HG03571 (cell line): ENCODE data around the gene KLHL29.

Source experiments
- ATAC-seq: cut with Tn5 transposase; IDR thresholded peaks from one replicate; pipeline ENCODE4 v1.9.1; 2021; ENCODE audit not compliant: unreplicated experiment

Gene KLHL29

GRCh38 chr2:23563673-23564614, 179.0 kb downstream of the KLHL29 start:
- no peak for ATAC-seq

- no peak for ATAC-seq
These were observed 179.6 kb downstream of the KLHL29 start for GRCh38 chr2:23564615-23564960.

- ATAC-seq: no peak
These were observed 180.4 kb downstream of the KLHL29 start for GRCh38 chr2:23565374-23565773.

- no peak for ATAC-seq
These were observed 180.8 kb downstream of the KLHL29 start for GRCh38 chr2:23565814-23566213.

GRCh38 chr2:23566241-23567142, 181.5 kb downstream of the KLHL29 start:
- ATAC-seq: no peak

GRCh38 chr2:23567161-23567756, 182.3 kb downstream of the KLHL29 start:
- no peak for ATAC-seq

- no peak for ATAC-seq
These were observed 183.2 kb downstream of the KLHL29 start for GRCh38 chr2:23568211-23568610.

GRCh38 chr2:23568626-23569190, 183.7 kb downstream of the KLHL29 start:
- no peak for ATAC-seq

GRCh38 chr2:23569761-23570365, 184.9 kb downstream of the KLHL29 start:
- no peak for ATAC-seq

GRCh38 chr2:23571085-23571484, 186.1 kb downstream of the KLHL29 start:
- no peak for ATAC-seq

GRCh38 chr2:23571527-23572282, 186.7 kb downstream of the KLHL29 start:
- ATAC-seq: no peak

GRCh38 chr2:23574919-23575654, 190.1 kb downstream of the KLHL29 start:
- no peak for ATAC-seq

GRCh38 chr2:23578964-23579671, 194.1 kb downstream of the KLHL29 start:
- ATAC-seq: no peak

GRCh38 chr2:23579674-23580073, 194.7 kb downstream of the KLHL29 start:
- no peak for ATAC-seq

GRCh38 chr2:23583467-23583866, 198.5 kb downstream of the KLHL29 start:
- no peak for ATAC-seq

GRCh38 chr2:23584054-23584745, 199.2 kb downstream of the KLHL29 start:
- no peak for ATAC-seq

- no peak for ATAC-seq
These were observed 200.5 kb downstream of the KLHL29 start for GRCh38 chr2:23585273-23586170.
